Astrocyte of the spinal cord (primary cell): ENCODE results near the gene TMEM141.
"Not testable (repeated sequence)": the region's sequence is repeated elsewhere in the genome, so short reads cannot be mapped to it uniquely, and the experiment has no call there.

Experiments
- DNase-seq: peaks from one replicate; pipeline ENCODE4 v3.0.0; 2011; ENCODE audit warnings: low read depth, low spot score
- H3K4me3 ChIP-seq: 2 replicates; pipeline ENCODE4 v1.5.1; 2011; ENCODE audit warnings: low read depth, mild to moderate bottlenecking, low read length, moderate library complexity
- CTCF ChIP-seq: IDR thresholded peaks from 2 replicates; pipeline ENCODE4 v1.5.1; 2012; ENCODE audit warnings: low read depth, mild to moderate bottlenecking, low read length, inconsistent platforms
- in situ Hi-C: cut with HindIII; loops from 2 replicates; pipeline ENCODE4 v1.10.0; 2017; ENCODE audit warnings: low sequenced_read_pairs

TMEM141 gene

GRCh38 chr9:136782452-136782851 lies 8.7 kb upstream of the TMEM141 start:
- DNase-seq = no peak
- in situ Hi-C loops = no loop called here
- no peak overlapping the region for H3K4me3 ChIP-seq
- no peak for TF ChIP-seq CTCF

DNA sequence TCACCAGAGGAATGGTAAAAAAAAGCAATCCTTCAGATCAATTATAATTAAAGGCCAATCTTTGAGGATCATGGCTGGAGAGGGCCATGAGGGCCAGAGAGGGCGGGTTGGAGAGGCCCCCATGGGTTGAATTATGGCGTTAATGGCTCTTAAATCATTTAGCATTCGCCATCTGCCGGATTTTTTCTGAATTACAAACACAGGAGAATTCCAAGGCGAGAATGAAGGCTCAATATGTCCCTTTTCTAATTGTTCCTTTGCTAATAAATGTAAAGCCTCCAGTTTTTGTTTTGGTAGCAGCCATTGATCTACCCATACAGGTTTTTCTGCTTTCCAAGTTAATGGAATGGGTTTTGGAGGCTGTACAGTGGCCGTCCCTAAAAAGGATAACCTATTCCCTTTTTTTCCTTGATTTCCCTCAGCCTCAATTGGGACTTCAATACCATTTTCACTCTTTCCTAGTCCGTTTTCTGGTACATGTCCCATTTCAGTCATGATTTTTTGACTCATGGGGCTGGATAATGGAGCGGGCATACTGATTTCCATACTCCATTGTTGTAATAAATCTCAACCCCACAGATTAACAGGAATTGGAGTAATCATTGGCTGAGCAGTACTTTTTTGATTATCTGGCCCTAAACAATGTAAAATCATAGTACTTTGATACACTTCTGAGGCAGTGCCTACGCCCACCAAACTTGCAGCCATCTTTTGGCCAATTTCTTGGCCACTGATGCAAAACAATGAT lies 6.7 kb upstream of the TMEM141 start:
- DNase-seq = no peak
- in situ Hi-C loops = no loop called here
- TF ChIP-seq CTCF = no peak
- no peak overlapping the region for H3K4me3 ChIP-seq

DNA sequence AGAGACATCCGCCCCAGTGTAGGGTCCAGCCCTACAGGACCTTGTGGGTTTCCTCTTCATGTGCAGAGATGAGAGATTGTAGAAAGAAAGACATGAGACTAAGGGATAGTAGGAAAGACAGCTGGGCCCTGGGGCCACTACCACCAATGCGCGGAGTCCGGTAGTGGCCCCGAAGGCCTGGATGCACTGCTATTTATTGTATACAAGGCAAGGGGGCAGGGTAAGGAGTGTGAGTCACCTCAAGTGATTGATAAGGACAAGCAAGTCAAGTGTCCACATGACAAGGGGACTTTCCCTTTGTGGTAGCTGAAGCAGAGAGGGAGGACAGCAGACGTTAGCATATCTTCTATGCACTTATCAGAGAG lies 6.2 kb upstream of the TMEM141 start:
- TF ChIP-seq CTCF = no peak
- no peak for DNase-seq
- no peak overlapping the region for H3K4me3 ChIP-seq
- in situ Hi-C loops = no loop called here

DNA sequence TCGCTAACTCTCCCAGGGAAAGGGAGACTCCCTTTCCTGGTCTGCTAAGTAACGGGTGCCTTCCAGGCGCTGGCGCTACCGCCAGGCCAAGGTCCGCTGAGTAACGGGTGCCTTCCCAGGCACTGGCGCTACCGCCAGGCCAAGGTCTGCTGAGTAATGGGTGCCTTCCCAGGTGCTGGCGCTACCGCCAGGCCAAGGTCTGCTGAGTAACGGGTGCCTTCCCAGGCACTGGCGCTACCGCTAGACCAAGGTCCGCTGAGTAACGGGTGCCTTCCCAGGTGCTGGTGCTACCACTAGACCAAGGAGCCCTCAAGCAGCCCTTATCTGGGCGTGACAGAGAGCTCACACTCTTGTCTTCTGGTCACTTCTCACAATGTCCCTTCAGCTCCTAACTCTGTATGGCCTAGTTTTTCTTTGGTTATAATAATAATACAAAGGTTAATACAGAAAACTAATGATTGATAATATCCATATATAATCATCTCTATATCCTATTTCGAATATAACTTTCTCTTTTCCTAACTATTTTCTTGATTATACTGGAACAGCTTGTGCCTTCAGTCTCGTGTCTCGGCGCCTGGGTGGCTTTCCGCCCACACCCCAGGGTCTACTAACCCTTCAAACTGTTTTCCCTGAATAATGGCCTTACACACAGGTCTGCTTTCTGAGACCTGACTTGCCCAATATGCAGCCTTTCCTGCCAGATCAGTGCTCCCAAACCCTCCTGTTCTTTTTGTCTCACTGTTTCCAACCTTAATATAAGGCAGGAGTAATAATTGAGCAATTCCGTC lies 5.4 kb upstream of the TMEM141 start:
- H3K4me3 ChIP-seq, DNase-seq, in situ Hi-C loops: not testable (repeated sequence)

DNA sequence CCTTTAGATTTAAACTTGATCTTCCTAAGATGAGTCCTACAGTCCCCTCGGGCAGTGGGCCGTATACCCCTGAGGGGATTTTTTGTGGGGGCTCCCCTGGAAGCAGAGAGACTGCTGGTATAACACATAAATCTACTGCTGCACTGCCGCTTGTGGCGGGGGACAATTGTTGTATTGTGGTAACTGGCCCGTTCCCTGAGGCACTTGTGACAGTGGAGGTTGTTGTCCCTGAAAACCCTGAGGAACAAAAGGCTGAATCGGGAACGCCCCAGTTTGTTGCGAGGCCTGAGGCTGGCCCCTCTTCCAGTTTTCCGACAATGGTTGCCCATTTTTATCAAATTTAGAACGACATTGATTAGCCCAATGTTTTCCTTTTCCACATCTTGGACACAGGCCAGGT lies 4.7 kb upstream of the TMEM141 start:
- no peak overlapping the region for H3K4me3 ChIP-seq
- no peak for DNase-seq
- TF ChIP-seq CTCF = no peak
- in situ Hi-C loops = no loop called here

DNA sequence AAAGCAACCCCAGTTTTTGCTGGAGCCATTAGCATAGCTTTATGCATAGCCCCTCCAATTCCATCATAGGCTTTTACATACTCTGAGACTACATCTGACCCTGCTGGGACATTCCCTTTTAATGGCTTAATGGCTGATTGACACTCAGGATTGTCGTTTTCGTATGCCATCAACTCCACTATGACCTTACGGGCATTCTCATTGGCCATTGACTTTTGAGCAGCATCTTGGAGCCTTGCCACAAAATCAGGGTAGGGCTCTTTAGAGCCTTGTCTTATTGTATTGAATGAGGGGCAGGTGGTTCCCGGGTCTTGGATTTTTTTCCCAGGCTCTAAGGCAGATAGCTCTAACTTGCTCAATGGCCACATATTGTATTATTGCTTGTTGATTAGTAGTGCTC lies 4.2 kb upstream of the TMEM141 start:
- H3K4me3 ChIP-seq, DNase-seq, in situ Hi-C loops: not testable (repeated sequence)

DNA sequence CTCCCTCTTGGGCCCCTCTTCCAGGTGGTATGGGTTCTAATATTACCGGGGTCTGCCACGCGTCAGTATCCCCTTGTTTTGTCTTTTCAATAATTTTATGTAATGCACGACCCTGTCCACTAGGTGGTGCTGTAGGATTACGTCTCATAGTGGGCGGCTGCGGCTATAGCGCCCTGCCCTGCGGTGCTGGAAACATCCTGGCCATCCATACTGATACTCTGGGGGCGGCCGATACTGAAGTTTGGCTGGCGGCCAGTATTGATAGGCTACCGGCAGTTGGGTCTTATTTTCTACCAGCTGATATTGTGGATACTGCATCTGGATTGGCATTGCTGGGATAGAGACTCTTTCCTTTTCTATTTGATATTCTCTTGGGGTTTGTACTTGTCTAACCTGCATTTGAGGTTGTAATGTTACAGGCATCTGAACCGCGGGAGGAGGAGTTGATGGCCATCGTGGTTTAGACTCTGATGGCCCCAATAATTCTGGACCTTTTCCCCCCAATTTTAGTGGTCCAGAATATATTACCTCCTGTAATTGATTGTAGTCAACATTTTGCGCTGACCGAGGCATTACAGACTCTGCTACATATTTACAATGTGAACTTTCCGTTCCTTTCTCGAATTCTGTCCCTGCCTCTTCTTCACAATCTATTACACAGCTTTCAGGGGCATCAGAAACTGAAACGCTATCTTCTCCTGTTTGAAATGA lies 3.3 kb upstream of the TMEM141 start:
- TF ChIP-seq CTCF = peak; percentile 74
- in situ Hi-C loops = no loop called here
- H3K4me3 ChIP-seq = no peak overlapping the region
- peak; percentile 55 for DNase-seq

- in situ Hi-C loops, H3K4me3 ChIP-seq, DNase-seq: not testable (repeated sequence)
Measured at GRCh38 chr9:136788644-136789522, 2.3 kb upstream of the TMEM141 start.
